Motor neuron (in vitro differentiated cells): ENCODE results near the gene SPATA31E1. TPM values are rescaled to one million over a fixed set of nuclear protein-coding genes. Genes with fewer than 3 reads are reported as not detected.
"Not testable (repeated sequence)": the region's sequence is repeated elsewhere in the genome, so short reads cannot be mapped to it uniquely, and the experiment has no call there.

Source experiments
- ATAC-seq, 8 experiments: fragments of 200-7000 bp; cut with Tn5 transposase; replicated peaks in 6 of 8; 2 replicates each; pipeline ENCODE4 v1.8.0; 2021; ENCODE audit warnings: mild to moderate bottlenecking in 8 of 8, moderate library complexity in 8 of 8
- H3K27ac ChIP-seq, 2 donors: fragments of 250-450 bp; sonication (Bioruptor Pico); 2 replicates each; pipeline ENCODE4 v1.9.0; 2021; ENCODE audit warnings: antibody characterized with exemption in 2 of 2, mild to moderate bottlenecking in 2 of 2, moderate library complexity in 1 of 2
- H3K4me1 ChIP-seq, 2 donors: fragments of 250-450 bp; sonication (Bioruptor Pico); replicated peaks in 1 of 2; 2 replicates each; pipeline ENCODE4 v1.6.1; 2021; ENCODE audit warnings: antibody characterized with exemption in 2 of 2, mild to moderate bottlenecking in 2 of 2, moderate library complexity in 1 of 2
- H3K4me3 ChIP-seq, 5 donors: fragments of 250-450 bp; sonication (Bioruptor Pico); 2 replicates each; pipeline ENCODE4 v1.9.0; 2021; ENCODE audit warnings: antibody characterized with exemption in 5 of 5, mild to moderate bottlenecking in 5 of 5, moderate library complexity in 4 of 5
- WGBS, 10 experiments: fragments of 450-650 bp; shearing (Covaris generic); methylation state at CpG; one replicate each; pipeline ENCODE4 v1.0.0; 2022; 5-methylcytosine and 5-hydroxymethylcytosine counted together
- in situ Hi-C, 9 experiments: fragments of 400-800 bp; cut with MboI; loops; one replicate each; pipeline ENCODE4 v1.15.0; 2021; ENCODE audit warnings: low sequenced_read_pairs in 9 of 9, low pct_unique_long_range_greater_than_20kb in 2 of 9; ENCODE audit not compliant: unreplicated experiment in 9 of 9
- total RNA-seq, 8 experiments: library from RNA; unstranded; fragments of 300-600 nt; gene quantifications; 2 replicates each; pipeline versions ENCODE4 v1.2.3 to v1.2.4, GENCODE V29; 2022

Gene SPATA31E1
- total RNA-seq: under 1 TPM in 7 of 8 experiments, not detected in 1; under 0.01 to 0.76 (median 0.22) TPM

DNA sequence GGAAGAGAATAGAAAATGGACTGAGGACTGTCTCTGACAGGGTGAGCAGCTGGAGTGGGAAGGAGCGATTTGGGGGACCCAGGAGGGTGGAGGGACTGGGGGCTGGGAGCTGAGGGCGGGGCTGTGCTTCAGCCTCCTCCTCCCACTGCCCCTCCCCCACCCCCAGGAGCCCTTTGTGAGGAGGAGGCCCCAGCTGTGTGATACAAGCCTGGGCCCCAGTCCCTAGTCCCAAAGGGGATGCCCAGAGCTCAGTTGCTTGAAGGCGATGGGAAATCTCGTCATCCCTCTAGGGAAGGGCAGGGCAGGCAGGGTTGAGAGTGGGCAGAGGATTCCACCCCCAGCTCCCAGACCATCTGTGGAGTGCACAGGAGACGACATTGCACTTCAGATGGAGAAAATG, at the start of gene SPATA31E1:
Gene SPATA31E1, plus strand, starts transcription at position 251 of the 400 bp plus-strand sequence. Its CDS starts 15 bp downstream, at position 266.
- H3K4me3 ChIP-seq: no peak within 1 kb of the TSS
- no peak within 1 kb of the TSS for H3K27ac ChIP-seq
- in situ Hi-C loops: no loop called here
- H3K4me1 ChIP-seq: peaks cover 0 to 10% of the 10 kb centered on the region in 2 donors
- 20% methylated on average over 1 of the region's 5 CpGs; no CpG with 5 or more reads in 9 of the 10 experiments for WGBS, 10 experiments
- ATAC-seq: peak in 5 of 8 experiments; percentile 37 to 88 (median 80)

DNA sequence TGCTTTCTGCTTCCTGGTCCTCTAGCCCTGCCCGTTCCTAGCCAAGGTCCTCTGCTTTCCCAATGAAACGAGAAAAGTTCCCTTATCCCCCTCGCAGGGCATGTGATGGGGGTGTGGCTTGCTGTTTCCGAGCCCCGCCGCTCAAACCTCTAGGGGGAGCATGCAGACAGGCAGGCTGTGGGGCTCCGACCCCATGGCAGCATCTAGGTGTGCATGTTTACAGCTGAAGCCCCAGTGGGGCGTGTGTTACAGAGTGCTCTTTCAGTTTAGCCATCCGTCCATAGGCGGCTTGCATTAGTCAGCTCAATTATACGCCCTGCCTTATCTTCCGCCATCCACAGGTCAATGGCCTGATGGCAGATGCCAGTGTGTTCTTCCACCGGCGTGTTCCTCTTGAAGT, 48.3 kb upstream of the SPATA31E1 start:
- H3K4me1 ChIP-seq: no peaks in the 10 kb centered on the region
- H3K27ac ChIP-seq: no peak overlapping the region
- 38 to 100% (median 74%) methylated on average over 2 to 7 of the region's 14 CpGs; no CpG with 5 or more reads in 4 of the 10 experiments for WGBS, 10 experiments
- no peak overlapping the region for H3K4me3 ChIP-seq
- peak in 1 of 8 experiments; percentile 36 for ATAC-seq
- in situ Hi-C loops: no loop called here

DNA sequence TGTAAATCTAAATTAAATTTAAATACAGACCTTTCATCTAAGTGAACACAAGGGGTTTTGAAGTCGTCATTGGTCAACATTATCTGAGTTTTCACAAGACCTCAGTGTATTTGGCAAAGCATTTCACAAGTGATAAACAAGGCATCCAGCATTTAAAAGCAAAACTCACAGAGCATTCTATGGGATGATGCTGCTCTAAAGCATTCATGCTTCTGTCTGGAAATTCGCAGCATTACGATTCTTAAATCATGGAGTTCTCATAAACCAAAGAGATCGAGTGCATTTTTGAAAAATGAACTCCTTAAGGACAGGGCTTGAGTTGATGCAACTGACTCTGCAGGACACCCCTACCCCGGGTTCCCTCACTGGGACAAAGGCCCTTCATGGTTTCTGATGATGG, 46.1 kb upstream of the SPATA31E1 start:
- ATAC-seq: no peak
- 20 to 100% (median 71%) methylated on average over 1 to 5 of the region's 5 CpGs for WGBS, 10 experiments
- Histone ChIP-seq H3K27ac (no peak overlapping the region), H3K4me1 (no peaks in the 10 kb centered on the region), H3K4me3 (no peak overlapping the region)
- in situ Hi-C loops: no loop called here

DNA sequence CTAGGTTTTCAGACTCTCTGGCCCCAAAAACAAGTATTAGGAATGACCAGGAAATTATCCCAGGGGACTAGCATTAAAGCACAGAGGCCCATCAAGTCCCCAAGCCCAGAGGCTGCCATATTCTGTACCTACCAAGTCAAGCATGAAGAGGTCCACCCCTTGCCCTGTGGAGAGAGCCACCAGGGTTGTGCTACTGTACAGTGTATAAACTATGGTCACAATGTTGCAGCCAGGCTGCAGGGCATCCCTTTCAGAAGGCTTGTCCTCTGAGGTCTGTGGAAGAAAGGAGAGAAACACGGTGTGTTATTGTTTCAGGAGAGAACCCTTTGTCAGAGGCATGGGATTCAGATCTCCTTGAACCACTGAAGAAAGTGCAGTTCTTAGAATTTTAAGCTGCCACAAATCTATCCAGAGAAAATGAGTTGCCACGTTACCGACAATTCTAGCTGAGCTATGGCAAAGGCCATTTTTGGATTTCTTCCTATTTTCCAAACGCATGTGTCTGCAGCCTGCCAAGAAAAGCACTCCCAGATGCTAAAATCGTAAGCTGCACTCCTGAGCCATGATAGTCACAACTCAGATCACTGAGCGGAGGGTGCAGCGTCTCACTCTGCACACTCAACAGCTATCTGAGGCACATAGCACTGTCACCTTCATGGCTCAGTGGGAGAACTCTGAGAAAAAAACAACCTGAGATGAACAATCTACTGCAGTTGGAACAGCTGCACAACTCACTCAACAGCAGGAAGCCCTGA, 45.5 kb upstream of the SPATA31E1 start:
- Histone ChIP-seq H3K27ac (no peak overlapping the region), H3K4me3 (no peak overlapping the region), H3K4me1 (no peaks in the 10 kb centered on the region)
- WGBS, 10 experiments: 20 to 100% (median 84%) methylated on average over 1 to 7 of the region's 7 CpGs; no CpG with 5 or more reads in 2 of the 10 experiments
- no peak for ATAC-seq
- in situ Hi-C loops: no loop called here

DNA sequence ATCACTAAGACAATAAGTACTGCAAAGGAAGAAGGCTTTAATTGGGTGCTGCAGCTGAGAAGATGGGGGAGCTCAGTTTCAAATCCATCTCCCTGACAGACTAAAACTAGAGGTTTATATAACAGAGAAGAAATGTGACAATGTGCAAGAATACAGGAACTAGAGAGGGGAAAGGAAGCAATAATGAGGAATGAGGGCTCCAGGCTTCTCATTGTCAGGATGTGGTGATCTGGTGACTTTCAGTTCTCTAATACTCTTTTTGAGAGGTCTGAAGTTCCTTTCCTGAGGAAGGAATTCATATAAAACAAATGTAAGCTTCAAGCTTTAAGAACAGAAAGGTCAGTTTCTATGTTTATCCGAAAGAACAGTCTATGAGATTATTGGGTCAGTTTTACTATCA, 42.5 kb upstream of the SPATA31E1 start:
- no peak for ATAC-seq
- WGBS, 10 experiments: 89 to 100% (median 96%) methylated on average over 1 of the region's 1 CpG; no CpG with 5 or more reads in 2 of the 10 experiments
- in situ Hi-C loops: no loop called here
- H3K4me3 ChIP-seq: no peak overlapping the region
- no peaks in the 10 kb centered on the region for H3K4me1 ChIP-seq
- no peak overlapping the region for H3K27ac ChIP-seq

DNA sequence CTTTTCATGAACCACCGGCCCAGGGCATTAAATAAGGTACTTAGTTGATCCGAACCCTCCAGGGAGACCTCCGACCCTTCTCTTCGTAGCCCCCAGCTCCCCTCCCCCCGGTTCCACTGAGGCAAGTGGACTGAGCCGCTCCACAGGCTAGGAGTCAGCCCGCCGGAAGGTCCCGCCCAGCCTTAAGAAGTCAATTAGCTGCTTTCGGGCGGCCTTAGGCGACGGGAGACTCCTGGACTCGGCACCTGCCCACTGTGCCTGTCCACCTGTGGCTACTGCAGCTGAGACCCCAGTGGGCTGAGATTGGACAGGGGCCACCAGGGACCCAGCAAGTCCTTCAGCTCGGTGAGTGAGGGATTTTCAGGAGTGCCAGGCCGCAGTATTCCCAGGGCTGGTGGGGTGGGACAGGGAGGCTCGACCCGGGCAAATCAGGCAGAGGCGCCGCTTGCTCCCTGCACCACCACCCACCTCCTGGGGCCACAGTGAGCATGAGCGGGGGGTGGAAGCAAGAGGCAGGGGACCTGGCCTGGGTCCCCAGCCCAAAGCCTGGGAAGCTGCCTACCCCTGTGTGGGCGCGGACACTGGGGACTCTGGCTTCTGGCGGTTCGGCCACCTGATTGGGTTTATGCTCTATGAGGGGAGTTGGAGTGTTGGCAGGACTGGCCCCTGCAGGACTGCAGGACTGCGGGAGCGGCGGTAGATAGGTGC, 39.6 kb upstream of the SPATA31E1 start:
- Histone ChIP-seq H3K4me3 (no peak overlapping the region), H3K27ac (no peak overlapping the region), H3K4me1 (no peaks in the 10 kb centered on the region)
- ATAC-seq: no peak
- WGBS, 10 experiments: 70 to 99% (median 83%) methylated on average over 1 to 8 of the region's 28 CpGs; no CpG with 5 or more reads in 5 of the 10 experiments
- in situ Hi-C loops: no loop called here

DNA sequence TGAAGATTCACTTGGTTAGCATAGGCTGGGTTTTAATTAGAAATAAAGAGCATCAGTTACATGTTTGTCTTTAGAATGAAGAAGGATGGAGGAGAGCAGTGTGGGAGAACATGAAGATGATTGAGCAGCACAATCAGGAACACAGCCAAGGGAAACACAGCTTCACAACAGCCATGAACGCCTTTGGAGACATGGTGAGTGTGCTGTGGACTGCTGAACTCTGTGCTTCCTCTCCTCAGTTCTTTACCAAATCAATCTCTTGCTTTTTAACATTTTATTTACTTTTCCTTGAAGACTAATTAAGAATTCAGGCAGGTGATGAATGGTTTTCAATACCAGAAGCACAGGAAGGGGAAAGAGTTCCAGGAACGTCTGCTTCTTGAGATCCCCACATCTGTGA, 38.2 kb upstream of the SPATA31E1 start:
- in situ Hi-C loops: no loop called here

DNA sequence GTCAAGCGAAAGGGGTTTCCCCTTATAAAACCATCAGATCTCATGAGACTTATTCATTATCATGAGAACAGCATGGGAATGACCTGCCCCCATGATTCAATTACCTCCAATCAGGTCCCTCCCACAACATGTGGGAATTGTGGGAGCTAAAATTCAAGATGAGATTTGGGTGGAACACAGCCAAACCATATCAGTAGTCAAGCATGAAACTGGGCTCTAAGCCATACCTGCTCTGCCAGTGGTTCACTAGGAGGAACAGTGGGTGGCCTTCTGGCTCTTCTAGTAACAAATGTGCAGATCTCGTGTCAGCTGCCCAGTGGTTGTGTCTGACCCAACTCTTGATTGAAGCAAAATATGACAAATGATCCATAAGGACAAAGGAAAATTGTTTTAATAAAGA, 34.9 kb upstream of the SPATA31E1 start:
- in situ Hi-C loops, H3K27ac ChIP-seq, H3K4me1 ChIP-seq, ATAC-seq, H3K4me3 ChIP-seq: not testable (repeated sequence)
- WGBS, 10 experiments: 60 to 100% (median 90%) methylated on average over 1 to 2 of the region's 2 CpGs; no CpG with 5 or more reads in 5 of the 10 experiments

More for the DNA sequence above, 38.2 kb upstream of the SPATA31E1 start:
- H3K4me1 ChIP-seq: no peaks in the 10 kb centered on the region
- 17 to 78% (median 64%) methylated on average over 1 to 2 of the region's 2 CpGs; no CpG with 5 or more reads in 4 of the 10 experiments for WGBS, 10 experiments
- H3K4me3 ChIP-seq: no peak overlapping the region
- no peak for ATAC-seq
- no peak overlapping the region for H3K27ac ChIP-seq

DNA sequence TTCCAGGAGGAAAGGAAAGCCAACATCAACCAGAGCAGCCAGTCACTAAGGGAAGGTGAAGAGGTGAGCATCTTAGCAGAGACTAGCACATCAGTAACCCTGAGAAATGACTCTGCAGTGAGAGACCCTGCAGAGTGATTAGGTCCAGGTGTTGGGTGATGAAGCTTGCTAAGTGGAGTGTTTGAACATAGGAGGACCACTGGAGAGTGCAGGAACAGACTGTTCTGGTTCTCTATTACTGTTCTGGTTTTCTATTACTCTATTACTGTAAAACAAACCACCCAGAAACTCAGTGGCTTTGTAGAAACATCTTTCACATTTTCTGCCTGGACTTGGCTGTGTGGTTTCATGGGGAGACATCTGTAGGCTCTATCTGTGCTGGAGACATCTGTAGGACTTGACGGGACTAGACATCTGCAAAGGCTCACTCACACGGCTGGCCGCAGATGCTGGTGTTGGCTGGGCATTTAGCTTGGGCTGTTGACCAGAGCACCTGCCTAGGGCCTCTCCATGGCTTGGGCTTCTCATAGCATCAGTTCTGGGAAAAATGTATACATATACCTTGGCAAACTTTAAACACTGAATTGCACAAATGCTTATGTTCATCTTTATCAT, 33.4 kb upstream of the SPATA31E1 start:
- H3K4me3 ChIP-seq: no peak overlapping the region
- no peak for ATAC-seq
- H3K27ac ChIP-seq: no peak overlapping the region
- WGBS, 10 experiments: 95 to 100% (median 100%) methylated on average over 3 of the region's 3 CpGs; no CpG with 5 or more reads in 7 of the 10 experiments
- no peaks in the 10 kb centered on the region for H3K4me1 ChIP-seq
- in situ Hi-C loops: no loop called here

DNA sequence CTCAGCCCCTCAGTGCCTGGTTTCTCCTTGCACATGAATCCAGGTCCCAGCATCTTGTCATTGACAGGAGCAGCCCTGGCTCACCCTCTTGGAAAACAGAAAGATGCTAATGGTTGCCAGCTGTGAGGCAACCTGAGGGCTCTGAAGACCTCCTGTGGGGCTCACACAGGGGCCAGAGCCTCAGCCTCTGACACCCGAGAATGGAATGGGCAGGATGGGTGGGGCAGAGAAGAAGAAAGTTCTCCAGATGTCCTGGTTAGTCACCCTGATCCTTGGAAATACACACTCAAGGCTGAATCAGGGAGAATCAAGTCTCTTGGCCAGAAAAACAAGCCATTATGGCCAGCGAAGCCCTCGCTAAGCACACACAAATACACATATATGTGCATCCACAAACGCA, 32.3 kb upstream of the SPATA31E1 start:
- 0 to 100% (median 80%) methylated on average over 1 to 3 of the region's 4 CpGs; no CpG with 5 or more reads in 3 of the 10 experiments for WGBS, 10 experiments
- no peak overlapping the region for H3K4me3 ChIP-seq
- no peak overlapping the region for H3K27ac ChIP-seq
- H3K4me1 ChIP-seq: no peaks in the 10 kb centered on the region
- ATAC-seq: peak in 3 of 8 experiments; percentile 69 to 88 (median 88)
- in situ Hi-C loops: no loop called here

DNA sequence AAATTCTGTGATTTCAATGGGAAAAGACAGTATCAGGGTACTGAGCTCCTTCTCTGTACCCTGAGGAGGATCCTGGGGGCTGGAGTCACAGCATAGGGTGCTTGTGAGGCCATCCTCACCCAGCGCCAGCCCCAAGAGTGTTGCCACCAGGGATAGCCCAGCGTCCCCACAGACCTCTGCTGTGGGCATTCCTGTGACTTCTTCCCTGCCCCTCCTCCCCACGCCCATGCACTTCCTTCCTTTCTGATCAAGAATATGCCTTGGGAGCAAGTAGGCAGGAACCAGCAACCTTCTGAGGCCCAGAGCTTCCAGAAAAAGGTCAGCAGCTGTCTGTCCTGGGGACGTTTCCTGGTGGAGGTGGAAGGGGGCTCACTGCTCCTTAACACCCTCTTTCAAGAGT, 31.5 kb upstream of the SPATA31E1 start:
- H3K27ac ChIP-seq, H3K4me3 ChIP-seq, H3K4me1 ChIP-seq, in situ Hi-C loops, ATAC-seq: not testable (repeated sequence)
- 64 to 73% methylated on average over 3 of the region's 4 CpGs; no CpG with 5 or more reads in 8 of the 10 experiments for WGBS, 10 experiments

DNA sequence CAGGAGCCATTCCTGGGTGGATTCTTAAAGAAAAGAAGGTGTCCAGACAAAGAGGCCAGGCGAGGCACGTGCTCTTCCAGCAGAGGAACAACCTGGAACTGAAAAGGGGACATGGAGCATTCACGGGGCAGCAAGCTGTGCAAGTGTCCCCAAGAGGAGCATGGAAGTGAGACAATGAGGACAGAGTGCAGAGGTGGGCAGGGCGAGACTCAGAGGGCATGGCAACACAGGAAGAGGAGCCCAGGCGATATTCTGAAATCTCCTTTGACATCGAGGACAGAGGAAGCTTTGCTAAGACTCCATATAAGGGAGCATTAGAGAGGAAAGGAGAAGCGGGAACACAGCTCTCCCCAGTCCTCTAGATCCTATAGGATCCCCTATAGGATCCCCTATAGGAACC, 29.4 kb upstream of the SPATA31E1 start:
- no peak for ATAC-seq
- Histone ChIP-seq H3K4me3 (no peak overlapping the region), H3K4me1 (no peaks in the 10 kb centered on the region), H3K27ac (no peak overlapping the region)
- in situ Hi-C loops: no loop called here
- WGBS, 10 experiments: 75 to 100% (median 87%) methylated on average over 1 to 4 of the region's 7 CpGs; no CpG with 5 or more reads in 6 of the 10 experiments
